NCI-H2029 treated with DMSO at 0.1 percent for 48 hours (cell line): Measurements from ENCODE around the gene ATP1A3.
"Not testable (repeated sequence)": the region's sequence is repeated elsewhere in the genome, so short reads cannot be mapped to it uniquely, and the experiment has no call there.

Source experiments
- DNase-seq: peaks from one replicate; lab custom pipeline; 2025; lab: John Stamatoyannopoulos, UW

The ATP1A3 gene

DNA sequence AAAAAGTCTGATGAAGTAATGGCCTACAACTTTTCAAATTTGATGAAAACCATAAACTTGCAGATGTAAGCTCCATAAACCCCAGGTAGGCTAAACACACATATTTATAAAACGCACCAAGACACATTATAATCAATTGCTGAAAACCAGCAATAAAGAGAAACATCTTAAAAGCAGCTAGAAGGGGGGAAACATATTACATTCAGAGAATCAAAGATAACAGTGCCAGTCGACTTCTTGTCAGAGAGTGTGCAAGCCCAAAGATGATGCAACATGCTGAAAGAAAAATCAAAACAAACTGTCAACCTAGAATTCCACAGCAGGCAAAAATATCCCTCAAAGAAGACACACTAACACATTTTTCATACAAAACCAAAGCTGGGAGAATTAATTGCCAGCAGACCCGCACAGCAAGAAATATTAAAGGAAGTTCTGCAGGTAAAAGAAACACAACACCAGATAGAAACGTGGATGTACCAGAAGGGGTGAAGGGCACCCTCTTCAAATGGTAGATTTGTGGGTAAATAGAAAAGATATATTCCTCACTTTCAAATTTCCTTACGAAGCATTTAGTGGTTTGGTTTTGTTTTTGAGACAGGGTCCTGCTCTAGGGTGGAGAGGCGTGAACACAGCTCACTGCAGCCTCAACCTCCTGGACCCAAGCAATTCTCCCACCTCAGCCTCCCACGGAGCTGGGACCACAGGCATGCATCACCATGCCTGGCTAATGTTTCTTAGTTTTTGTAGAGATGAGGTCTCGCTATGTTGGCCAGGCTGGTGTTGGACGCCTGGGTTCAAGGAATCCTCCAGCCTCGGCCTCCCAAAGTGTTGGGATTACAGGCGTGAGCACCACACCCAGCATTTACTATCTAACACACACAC lies 16.5 kb upstream of the ATP1A3 start:
- DNase-seq: no peak

DNA sequence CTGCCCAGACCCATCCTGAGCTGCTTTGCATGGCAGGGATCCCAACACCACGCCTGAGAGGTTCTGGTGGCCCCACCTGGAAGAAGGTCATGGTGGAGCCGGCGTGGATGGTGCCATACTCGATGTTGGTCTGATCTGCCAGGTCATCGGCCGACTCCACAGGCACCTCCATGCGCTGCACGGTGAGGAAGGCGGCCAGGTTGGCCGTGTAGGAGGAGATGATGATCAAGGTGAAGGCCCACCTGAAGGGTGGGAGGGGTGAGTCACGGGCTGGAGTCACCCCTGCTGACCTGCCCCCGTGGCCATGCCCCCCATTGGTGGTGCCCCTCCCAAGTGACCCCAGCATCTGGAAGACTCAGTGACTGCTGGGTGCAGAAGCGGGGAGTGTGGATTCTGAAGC lies 12.5 kb upstream of the ATP1A3 start:
- no peak for DNase-seq

DNA sequence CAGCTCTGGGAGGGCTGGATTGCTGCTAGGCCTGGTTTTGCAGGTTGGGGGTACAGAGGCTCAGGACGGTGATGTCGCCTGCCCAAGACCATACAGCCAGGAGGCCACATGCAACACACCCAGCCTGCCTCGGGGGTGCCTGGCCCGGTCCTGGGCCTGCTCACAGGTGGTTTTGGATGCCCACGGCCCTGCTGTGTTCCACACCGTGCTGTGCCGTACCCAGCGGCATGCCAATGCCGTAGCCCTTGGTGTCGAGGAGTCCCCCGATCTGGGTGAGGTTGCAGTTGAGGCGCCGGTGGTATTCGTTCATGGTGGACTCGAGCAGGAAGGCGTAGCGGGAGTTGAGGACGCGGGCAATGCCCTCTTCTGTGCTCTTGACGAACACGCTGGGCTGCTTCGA lies 11.5 kb upstream of the ATP1A3 start:
- no peak for DNase-seq

DNA sequence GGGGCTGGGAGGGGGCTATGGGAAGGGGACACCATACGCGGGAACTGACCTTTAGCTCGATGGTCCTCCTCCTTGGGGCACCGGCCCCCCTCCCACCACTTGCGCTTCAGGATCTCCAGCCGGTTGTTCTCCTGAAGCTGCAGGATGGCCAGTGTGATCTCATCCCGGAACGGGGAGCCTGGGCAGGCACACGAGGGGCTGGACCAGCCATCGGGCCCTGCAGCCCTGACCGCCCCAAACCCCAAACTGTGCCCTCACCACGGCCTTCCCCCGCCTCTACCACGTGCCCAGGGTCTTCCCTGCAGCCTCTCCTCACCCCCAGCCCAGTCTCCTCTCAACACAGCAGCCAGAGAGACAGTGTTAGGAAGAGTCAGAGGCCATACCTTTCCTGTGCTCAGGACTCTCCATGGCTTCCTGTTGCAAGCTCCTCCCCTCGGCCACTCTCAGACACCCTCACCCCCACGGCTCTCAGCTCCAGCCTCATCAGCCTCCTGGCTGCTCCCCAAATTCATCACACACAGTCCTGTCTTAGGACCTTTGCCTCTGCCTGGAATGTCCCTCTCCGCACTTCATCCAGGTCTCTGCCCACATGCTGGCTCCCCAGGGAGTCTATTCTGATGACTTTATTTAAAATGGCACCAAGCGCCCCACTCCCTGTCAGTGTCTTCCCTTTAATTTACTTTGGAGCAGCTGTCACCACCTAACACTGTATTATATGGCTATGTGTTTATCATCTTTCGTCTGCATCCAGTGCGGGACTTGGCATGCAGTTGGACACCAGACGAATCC lies 9.7 kb upstream of the ATP1A3 start:
- DNase-seq: no peak

DNA sequence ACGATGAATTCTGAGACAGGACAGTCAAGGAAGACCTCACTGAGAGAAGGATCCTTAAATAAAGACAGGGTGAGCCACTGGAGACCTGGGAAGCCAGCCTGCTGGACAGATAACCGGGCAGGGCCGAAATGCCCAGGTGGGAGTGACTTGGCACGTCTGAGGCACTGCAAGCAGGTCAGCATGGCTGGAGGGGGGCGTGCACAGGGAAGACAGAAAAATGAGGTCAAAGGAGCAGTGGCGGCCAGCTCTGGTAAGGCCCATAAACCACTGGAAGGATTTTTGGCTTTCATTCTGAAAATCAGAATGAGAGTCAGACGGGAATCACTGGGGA lies 5.8 kb upstream of the ATP1A3 start:
- no peak for DNase-seq

DNA sequence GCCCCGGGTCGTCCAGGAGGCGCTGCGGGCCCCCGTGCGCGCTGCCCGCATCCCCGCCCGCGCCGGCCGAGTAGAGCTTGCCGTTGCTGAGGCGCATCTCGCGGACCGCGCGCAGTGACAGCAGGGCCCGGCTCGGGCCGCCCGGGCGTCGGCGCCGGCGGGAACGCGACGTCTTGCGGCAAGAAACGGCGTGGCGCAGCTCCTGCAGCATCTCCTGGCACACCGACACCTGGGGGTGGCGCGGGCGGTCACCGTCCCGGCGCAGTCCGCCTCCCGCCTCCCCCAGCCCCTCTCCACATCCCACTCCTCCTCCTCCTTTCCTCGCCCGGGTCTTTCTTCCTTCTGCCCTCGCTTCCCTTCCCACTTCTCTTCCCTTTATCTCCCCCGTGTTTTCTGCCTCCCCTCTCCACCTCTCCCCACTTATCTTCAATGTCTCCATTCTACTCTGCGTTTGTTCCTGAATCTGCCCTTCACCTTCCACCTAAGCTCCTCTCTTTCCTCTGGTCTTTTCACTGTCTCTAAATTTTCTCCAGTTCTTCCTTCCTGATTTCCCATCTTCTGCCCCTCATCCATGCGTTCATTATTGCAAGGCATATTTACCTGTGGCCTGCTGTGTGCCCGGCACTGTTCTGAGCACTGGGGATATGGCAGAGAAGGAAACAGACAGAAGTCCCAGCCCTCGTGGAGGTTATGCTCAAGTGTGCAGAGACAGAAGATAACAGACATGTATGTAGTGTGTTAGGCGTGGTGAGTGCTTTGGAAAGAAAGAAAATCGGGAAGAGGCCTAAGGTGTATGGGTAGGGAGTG lies 5.2 kb upstream of the ATP1A3 start:
- DNase-seq: no peak

DNA sequence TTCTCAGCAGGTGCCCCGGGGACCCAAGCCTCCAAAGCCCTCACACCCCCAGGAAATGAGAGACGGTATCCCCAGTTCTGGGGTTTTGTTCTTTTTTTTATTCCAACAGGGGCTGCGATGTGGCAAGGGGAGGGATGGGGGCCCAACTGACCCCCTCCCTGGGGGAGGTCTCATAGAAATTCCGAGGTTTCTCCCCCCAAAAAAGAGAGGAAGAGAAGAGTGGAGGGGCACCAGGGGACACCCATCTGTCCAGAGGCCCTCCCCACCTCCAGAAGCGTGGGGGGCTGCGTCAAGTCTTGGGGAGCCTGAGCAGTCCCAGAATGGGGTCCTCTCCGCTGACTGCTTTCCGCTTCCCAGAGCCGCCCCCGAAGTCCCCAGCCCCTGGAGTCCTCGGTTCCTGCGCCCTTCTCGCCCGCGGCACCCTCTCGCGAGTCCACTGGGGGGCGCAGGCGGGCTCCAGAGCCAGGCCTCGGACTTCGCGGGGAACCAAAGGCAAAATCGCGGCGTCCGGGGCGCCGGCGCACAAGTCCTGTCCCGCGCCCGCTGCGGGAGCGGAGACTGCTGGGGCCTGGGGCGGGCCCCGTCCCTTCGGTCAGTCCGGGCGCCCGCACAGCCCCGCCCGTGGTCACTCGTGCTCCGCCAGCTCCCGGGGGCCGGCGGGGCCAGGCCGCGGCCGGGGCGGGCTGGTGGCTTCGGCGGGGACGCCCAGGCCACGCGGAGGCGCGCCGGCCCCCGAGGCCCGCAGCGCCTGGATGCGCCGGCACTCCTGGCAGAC lies 4.4 kb upstream of the ATP1A3 start:
- no peak for DNase-seq

DNA sequence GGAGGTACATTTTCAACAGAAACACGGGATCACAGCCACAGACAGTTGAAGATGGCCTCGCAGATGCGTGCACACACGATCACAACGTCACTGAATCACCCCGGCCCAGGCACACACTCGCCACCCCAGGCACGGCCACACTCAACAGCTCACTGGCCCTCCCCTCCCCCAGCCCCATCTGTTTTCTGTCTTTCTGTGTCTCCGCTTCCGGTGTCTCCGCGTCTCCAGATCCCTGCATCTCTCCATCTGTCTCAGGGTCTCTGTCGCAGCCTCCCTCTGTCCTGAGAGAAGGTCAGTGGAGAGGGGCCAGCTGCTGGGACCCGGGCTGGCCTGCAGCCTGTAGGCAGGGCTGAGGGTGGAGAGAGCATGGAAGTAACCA lies 3.8 kb upstream of the ATP1A3 start:
- no peak for DNase-seq

DNA sequence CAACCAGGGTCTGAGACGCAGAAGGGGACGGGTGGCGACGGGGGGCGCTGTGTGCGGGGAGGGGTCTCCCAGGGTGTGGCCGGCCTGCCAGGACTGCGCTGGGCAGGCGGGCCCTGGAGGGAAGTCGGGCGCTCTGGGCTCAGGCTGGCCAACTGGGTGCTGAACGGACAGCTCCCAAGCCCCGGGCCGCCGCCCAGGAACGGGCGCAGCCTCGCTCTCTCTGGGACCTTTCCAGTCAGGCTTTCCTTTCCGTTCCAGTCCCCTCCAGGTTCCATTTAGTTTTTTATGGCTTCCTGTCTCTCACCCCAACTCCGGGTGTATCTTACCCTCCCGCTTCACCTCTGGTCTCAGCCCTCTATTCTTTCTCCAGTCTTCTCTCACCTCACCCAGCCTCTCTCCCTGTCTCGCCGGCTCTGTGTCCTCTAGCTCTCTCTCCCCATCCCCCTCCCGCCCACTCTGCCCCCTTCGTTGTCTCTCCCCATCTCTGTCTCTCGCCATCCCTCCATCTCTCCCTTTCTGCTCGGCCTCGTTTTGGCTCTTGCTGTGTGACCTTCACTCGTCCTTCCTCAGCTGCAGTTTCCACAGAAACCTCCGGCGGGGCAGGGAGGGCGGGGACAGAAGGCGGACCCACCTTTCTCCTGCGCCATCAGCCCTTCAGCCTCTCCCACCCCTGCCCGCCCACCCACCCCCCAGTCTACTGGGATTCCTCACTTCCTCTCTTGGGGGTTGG lies 3.3 kb upstream of the ATP1A3 start:
- DNase-seq: no peak

DNA sequence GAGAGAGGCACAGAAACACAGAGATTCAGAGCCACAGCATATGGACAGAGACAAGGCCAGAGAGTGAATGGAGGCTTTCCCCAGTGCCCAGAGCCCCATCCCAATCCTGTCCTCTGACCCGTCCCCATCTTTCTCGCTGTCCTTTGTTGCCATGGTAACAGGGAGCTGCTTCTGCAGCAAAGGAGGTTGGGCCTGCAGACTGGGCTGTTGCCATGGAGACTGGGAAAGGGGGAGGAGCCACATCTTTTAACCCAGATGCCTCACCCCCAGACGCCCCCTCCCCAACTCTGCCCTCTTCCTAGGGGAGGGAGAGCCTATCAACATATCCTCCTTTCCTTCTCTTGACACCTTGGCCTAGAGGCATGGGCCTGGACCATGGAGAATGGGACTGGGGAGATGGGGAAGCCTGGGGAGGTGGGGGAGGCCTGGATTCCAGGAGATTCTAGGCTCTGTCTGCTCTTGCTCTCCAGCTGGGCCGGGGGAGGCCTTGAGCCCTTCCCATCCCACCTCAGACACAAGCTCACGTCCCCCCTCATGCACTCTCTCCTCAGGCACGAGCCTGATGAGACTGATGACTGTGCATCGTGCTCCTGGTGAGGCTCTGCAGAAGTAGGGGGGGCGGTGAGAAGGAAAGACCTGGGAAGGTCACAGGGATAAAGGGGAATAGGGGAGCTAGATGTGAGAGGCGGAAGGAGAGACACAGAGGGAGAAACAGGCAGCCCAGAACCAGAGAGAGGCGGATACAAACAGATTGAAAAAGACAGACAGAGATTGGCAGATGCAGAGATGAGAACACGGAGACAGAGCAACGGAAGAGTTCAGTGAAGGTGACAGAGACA lies 2.1 kb upstream of the ATP1A3 start:
- no peak for DNase-seq

DNA sequence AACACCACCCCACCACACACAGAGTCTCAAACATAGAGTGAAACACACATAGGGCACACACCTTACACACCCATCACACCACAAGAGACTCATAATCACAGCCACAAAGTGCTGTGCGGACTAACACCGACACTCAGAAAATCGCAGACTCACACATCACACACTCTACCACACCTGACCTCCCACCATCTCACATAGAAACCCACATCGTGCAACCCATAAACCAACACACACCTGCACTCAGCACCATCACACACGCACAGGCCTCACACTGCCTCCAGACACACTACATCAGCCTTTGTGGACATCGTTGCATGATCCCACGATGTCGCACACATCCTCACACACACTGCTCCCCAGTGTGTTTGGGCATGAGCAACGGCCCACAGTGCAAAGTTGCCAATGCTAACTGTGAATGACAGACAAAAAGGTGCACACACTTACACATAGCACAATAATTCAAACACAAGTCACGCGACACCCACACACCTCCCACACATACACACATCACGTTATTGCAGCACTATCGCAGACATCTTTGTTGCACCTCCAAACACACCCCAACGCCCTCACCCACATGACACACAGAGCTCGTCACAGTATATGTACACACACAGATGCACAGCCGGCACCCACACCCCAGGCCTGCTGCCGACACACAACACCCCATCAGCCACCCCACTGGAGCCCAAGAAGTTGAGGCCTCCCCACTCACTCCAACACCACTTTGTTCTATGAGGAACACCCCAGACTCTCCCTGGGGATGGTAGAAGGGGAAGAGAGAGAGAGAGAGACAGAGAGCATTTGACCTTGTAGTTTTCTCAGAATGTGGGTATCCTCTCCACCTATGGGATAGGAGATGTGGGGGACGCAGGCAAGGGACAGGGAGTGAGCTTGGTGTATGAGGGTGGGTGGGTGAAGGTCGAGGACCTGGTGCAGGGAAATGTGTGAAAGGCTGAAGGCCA lies 1.2 kb upstream of the ATP1A3 start:
- no peak for DNase-seq

DNA sequence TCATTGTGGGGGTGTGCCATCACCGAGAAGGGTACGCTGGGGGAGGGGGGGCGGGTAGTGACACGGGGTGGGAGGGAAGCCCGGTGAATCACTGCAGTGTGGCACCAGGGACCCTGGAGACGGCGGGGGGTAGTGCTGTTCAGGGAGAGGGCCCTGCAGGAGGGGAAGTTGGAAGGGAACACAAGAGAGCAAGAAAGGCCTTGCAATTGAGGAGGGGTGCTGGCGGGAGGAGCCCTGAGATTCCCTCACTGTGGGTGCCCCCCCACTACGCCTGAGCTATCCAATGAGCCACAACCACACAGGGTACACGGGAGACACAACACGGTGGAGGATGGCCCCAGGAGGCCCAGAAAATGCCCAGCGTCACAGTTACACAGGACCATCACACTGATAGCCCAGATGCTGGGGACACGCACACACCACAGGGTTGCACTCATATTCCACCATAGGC lies 516 bp upstream of the ATP1A3 start:
- no peak for DNase-seq

DNA sequence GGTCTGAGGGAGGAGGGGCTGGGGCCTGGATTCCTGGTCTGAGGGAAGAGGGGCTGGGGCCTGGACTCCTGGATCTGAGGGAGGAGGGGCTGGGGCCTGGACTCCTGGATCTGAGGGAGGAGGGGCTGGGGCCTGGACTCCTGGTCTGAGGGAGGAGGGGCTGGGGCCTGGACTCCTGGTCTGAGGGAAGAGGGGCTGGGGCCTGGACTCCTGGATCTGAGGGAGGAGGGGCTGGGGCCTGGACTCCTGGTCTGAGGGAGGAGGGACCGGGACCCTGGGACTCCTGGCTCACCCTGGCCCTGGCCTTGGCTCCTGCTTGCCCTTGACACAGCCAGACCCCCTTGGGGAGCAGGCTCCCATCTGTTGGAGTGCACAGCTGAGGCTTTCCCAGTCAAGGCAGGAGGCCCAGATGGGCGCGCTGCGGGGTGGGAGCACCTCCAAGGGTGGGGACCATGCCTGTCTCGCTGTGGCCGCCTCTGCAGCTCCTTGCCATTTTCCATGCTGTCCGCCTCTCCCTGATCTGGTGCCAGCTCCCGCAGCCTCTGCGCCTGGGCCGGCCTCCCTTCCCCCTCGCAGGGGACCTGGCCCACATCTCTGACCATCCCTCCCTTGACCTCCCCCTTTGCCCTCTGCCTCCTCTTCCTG lies 2.0 kb downstream of the ATP1A3 start:
- DNase-seq: not testable (repeated sequence)

DNA sequence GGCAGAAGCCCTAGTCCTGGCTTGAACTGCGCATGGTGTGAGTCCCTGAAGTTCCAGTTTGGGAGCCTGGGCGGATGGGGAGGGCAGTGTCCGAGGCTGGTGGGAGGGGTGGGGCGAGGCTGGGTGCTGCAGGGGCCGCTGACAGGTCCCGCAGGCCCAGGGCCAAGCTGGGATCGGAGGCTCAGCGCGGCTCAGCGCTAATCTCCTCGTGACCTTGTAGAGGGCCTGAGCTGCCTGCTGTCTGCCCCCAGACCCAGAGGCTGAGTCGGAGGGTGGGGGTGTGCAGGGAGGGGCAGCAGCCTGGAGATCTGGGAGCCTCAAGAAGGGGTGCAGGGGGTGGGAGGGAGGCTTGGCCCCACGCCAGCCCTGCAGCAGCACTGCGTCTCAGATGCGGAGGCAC lies 3.0 kb downstream of the ATP1A3 start:
- no peak for DNase-seq

DNA sequence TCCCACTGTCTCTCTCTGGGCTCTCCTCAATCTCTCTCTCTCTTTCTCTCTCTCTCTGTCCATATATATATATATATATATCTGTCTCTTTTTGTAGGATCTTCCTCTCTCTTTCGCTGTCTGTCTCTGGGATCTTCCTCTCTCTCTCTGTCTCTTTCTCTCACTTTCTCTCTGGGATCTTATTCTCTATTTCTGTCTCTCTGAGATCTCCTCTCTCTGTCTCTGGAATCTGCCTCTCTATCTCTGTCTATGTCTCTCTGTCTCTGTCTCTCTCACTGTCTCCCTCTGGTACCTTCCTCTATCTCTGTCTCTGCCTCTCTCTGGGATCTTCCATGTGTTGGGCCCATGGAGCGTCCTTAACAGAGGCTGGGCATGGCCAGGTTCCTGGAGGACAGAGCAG lies 3.4 kb downstream of the ATP1A3 start:
- no peak for DNase-seq

DNA sequence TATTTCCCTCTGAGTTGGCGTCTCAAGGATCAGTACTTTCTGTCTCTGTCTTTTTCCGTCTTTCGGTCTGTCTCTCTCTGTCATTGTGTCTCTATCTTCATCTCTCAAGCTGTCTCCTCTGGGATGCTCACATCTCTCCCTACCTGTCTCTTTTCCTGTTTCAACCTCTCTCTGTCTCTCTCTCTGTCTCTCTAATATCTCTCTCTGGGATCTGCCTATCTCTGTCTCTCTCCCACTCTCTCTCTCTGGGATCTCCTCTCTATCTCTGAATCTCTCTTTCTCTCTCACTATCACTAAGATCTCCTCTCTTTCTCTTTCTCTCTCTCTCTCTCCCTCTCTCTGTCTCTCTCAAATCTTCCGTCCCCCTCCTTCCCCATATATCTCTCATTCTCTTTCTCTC lies 4.0 kb downstream of the ATP1A3 start:
- no peak for DNase-seq

DNA sequence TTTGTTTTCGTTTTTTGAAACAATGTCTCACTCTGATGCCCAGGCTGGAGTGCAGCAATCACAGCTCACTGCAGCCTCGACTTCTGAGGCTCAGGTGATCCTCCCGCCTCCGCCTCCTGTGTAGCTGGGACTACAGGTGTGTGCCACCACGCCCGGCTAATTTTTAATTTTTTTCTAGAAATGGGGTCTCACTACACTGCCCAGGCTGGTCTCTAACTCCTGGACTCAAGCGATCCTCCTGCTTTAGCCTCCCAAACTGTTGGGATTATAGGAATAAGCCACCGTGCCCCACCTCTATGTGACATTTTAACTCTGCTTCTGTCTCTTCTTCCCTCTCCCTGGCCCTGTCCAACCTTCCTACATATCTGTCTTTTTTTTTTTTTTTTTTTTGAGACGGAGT lies 5.1 kb downstream of the ATP1A3 start:
- DNase-seq: no peak

DNA sequence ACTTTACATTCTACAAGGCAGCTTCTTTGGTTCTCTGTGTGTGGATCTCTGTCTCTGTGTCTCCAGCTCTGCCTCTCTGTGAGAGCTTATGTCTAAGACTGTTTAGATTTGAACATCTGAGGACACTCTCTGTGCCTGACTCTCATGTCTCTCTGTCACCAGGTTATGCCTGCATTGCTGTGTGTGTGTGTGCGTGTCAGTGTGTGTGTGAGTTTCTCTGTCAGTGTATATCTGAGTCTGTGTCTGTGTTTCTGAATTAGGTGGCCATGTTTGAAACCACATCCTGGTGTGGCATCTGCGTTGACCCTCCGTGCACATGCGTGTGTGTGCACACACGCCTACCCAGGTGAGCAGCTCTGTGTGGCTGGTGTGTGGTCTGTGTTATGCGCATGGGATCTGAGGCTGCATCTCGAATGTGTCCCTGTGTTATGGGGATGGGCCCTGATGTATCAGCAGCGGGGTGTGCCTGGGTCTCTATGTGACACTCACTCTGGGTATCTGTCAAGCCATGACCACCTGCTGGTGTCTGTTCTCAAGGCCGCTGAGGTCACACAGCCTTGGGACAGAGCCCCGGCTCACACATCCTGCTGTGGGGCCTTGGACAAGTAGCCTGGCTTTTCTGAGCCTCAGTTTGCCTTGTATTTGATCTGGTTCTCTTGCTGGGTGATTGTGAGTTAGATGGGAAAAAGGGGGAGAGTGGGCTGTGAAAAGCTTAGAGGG lies 6.7 kb downstream of the ATP1A3 start:
- no peak for DNase-seq
